RPMI7951 (cell line): ENCODE data around the gene RUNX2. TPM values are rescaled to one million over a fixed set of nuclear protein-coding genes. Genes with fewer than 3 reads are reported as not detected.
A peak's percentile ranks its signal among the peaks of the same experiment; 100 is the strongest.

ENCODE experiments used
- DNase-seq: peaks from one replicate; pipeline ENCODE4 v3.0.0-alpha.2; 2012; ENCODE audit warnings: low read depth
- total RNA-seq: library from RNA; depleted of rRNA; stranded (reverse); fragments of >200 nt; shearing (Covaris generic); gene quantifications from 2 replicates; pipeline ENCODE4 v1.2.3, GENCODE V29; 2014

The RUNX2 gene
- total RNA-seq, 1 experiment from 2014 or later: 18.9 TPM

GRCh38 chr6:45432977-45433376 is 104.8 kb downstream of the RUNX2 start:
- peak; percentile 73 for DNase-seq

- no peak for DNase-seq
Observed at GRCh38 chr6:45433533-45434380, 105.6 kb downstream of the RUNX2 start.

- no peak for DNase-seq
Observed at GRCh38 chr6:45434381-45434700, 106.2 kb downstream of the RUNX2 start.

- DNase-seq: peak; percentile 82
Observed at GRCh38 chr6:45436544-45437438, 108.7 kb downstream of the RUNX2 start.

GRCh38 chr6:45437439-45437815 is 109.3 kb downstream of the RUNX2 start:
- no peak for DNase-seq

- no peak for DNase-seq
Observed at GRCh38 chr6:45438151-45438550, 110.0 kb downstream of the RUNX2 start.

GRCh38 chr6:45438849-45439406 is 110.8 kb downstream of the RUNX2 start:
- peak; percentile 95 for DNase-seq

GRCh38 chr6:45439459-45439858 is 111.3 kb downstream of the RUNX2 start:
- DNase-seq: no peak

GRCh38 chr6:45439861-45440388 is 111.8 kb downstream of the RUNX2 start:
- DNase-seq: no peak

- peak; percentile 69 for DNase-seq
Observed at GRCh38 chr6:45441851-45442453, 113.8 kb downstream of the RUNX2 start.

GRCh38 chr6:45442716-45443115 is 114.6 kb downstream of the RUNX2 start:
- peak; percentile 16 for DNase-seq

- no peak for DNase-seq
Observed at GRCh38 chr6:45445364-45445748, 117.2 kb downstream of the RUNX2 start.

- peak; percentile 100 for DNase-seq
Observed at GRCh38 chr6:45445749-45446549, 117.8 kb downstream of the RUNX2 start.

GRCh38 chr6:45447005-45447404 is 118.9 kb downstream of the RUNX2 start:
- DNase-seq: no peak

GRCh38 chr6:45447716-45448115 is 119.6 kb downstream of the RUNX2 start:
- no peak for DNase-seq

GRCh38 chr6:45448417-45449389 is 120.6 kb downstream of the RUNX2 start:
- DNase-seq: no peak

- DNase-seq: no peak
Observed at GRCh38 chr6:45450132-45450531, 122.0 kb downstream of the RUNX2 start.

- peak; percentile 24 for DNase-seq
Observed at GRCh38 chr6:45450831-45451230, 122.7 kb downstream of the RUNX2 start.

- peak; percentile 86 for DNase-seq
Observed at GRCh38 chr6:45454008-45454911, 126.1 kb downstream of the RUNX2 start.
